HG03135 (cell line): Measurements from ENCODE around the gene FRK.
"Not testable (repeated sequence)": the region's sequence is repeated elsewhere in the genome, so short reads cannot be mapped to it uniquely, and the experiment has no call there.

Experiments used
- ATAC-seq: cut with Tn5 transposase; IDR thresholded peaks from one replicate; pipeline ENCODE4 v1.9.1; 2021; ENCODE audit warnings: mild to moderate bottlenecking, moderate library complexity; ENCODE audit not compliant: unreplicated experiment

FRK gene

GRCh38 chr6:116010790-116011401 is 49.8 kb downstream of the FRK start:
- ATAC-seq: peak; percentile 35

- no peak for ATAC-seq
Observed at GRCh38 chr6:116010386-116010785, 50.3 kb downstream of the FRK start.

- peak; percentile 75 for ATAC-seq
Observed at GRCh38 chr6:116008470-116009243, 52.0 kb downstream of the FRK start.

DNA sequence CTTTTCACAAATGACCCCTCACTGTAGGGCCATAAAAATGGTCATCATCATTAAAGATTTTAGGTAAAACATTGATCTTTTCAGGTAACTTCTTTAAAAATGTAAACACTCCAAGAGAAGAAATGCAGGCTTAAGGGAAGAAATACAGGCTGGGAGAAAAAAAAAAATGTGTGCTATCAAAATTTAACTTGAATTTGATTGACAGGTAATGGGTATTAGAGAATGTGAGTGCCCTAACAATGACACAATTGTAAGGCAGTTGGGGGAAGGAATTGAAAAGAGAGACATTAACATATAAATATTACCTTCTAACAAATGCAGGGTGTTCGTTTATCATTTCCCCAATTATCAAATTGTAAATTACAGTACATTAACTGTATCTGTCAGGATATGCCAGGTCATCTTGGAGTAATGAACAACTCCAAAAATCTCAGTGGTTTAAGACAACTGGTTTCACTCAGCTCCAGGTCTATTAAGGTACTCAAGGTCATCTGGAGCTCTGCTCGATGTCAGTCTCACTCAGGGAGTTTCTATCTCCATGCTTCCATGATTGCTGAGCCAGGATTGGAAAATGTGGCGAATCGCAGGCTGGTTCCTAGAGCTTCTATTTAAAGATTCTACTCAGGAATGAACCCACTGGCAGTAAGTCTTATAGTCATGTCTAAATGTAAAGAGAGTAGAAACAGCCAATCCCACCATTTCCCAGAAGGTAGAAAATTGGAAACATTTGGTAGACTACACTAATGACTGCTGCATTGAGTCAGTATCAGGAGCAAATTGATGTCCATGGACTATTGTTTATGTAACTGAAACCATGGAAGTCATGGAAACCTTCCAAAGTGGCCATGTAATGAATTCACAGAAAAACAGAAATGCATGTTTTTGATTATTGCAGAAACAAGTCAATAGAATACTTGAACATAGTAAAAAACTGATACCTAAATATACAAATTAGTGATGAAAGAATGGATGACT is 55.6 kb downstream of the FRK start:
- no peak for ATAC-seq

DNA sequence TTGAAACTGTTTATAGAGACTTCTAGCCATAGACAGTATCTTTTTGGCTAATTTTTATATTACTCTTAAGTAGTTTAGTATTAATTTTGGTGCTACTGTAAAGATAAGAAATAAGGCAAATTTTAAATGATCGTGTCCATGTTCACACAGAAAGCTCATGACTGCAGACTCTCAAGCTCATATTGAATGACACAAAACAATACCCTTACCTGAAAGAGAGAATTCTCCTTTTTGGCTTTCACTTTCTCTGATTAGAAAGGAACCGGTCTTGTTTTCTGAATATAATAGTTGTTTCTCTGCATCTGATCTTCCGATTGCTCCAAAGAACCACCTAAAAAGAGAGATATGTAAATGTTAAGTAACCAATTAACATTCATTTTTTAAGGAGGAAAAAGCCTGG is 57.0 kb downstream of the FRK start:
- peak; percentile 88 for ATAC-seq

GRCh38 chr6:116002756-116003155 is 57.9 kb downstream of the FRK start:
- no peak for ATAC-seq

GRCh38 chr6:115999235-115999634 is 61.5 kb downstream of the FRK start:
- no peak for ATAC-seq

- no peak for ATAC-seq
Observed at GRCh38 chr6:115997990-115998585, 62.6 kb downstream of the FRK start.

GRCh38 chr6:115986026-115986425 is 74.7 kb downstream of the FRK start:
- no peak for ATAC-seq

DNA sequence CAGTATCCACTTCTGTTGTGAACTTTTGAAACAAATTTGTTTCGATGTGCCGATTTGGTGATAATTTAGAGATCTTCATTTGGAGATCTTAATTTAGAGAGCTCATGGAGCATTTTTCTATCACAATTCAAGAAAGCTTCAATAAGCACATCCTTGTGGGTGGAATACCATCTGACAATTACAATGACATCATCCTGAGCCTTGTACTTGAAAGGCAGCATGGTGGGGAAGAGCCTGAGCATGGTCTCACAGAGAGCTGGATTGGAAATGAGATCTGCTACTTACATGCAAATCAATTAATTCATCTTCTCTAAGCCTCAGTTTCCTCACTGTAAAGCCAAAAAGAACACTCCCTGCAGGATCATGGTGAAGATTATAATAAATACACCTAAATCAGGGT is 75.9 kb downstream of the FRK start:
- no peak for ATAC-seq

DNA sequence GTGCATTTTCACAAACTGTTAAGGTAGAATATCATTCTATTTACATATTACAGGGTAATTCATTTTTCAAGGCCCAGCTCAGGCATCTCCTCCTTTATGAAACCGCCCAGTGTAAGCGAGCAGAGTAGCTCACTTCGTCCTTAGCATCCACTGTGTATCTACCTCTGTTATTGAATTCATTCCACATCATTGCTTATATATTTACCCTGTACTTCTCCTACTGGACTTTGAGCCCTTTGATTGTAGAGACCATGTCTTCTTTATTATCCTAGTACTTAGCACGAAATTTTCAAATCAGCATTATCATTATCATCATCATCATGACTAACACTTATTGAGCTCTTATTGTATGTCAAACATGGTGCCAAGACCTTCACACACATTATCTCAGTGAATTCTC is 76.7 kb downstream of the FRK start:
- no peak for ATAC-seq

DNA sequence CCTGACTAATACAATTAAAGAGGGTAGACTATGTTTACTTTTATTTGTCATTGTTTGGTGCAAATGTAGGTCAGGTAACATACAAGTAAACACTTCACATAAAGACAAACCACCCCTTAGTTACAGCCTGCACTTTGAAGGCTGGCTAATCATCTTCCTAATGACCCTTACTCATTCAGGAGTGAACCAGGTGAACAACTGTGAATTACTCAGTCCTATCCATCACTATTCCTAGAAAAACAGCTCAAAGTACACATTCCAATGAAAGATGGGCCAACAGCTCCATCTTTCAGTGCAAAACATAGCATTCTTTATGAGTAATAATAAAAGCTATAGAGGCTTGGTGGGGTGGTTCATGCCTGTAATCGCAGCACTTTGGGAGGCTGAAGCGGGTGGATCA is 78.2 kb downstream of the FRK start:
- no peak for ATAC-seq

GRCh38 chr6:115977220-115977619 is 83.5 kb downstream of the FRK start:
- ATAC-seq: no peak

DNA sequence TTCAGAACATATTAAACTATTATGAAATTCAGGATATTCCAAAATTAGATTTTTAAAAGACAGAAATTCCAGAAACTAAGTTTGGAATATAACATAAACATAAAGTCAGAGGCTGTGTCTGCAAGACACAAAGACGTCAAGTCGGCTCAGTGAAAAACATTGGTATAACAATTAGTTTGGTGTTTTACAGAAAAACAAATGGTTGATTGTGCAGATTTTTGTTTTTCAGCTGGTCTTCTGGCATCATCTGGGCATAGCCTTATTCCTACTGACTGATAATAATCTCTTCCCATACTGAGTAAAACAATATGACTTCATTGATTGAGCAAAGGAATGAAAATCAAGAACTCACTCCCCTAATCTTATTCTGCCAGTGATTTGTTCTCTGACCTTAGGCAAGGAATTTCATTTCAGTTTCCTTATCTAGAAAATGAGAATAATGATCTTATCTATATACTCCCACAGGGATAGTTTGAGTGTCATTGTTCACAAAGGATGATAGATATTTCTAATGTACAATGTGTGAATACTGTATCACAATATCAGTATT is 84.3 kb downstream of the FRK start:
- no peak for ATAC-seq

DNA sequence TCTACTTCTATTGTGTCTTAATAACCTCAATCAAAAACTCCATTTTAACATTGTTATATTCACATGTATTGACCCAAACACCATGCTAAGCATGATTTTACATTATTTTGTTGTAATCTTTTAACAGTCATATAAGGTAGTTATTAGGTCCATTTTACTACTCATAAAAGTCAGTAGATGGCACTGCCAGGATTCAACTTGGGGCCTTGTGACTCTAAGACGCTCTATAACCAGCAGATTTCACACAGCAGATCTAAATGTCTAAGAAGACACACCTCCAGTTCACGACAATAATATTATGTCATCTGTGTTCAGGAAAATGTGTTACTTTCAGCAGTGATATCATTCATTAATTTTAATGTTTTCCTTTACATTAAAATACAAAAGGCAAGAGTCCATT is 88.0 kb downstream of the FRK start:
- ATAC-seq: no peak

GRCh38 chr6:115971785-115972184 is 88.9 kb downstream of the FRK start:
- ATAC-seq: no peak

- no peak for ATAC-seq
Observed at GRCh38 chr6:115969930-115970273, 90.8 kb downstream of the FRK start.

- no peak for ATAC-seq
Observed at GRCh38 chr6:115969207-115969929, 91.3 kb downstream of the FRK start.

GRCh38 chr6:115960286-115960685 is 100.4 kb downstream of the FRK start:
- ATAC-seq: not testable (repeated sequence)

DNA sequence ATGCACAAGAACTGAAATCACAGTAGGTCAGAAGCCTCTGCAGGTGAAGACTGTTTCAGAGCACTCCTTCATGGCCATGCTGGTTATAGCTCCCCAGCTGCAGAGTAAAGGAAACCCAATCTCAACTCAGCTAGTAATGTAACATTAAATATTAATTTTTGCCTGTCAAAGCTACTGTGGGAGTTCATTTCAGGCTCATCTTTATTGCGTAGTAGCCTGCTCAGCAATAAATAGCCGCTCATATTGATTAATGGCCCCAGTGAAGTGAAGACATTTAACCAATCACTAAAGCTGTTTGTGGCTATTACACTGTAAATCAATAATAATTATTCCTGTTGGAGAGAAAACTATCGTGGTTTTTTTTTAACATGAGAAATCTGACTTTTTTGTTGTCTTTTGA is 101.7 kb downstream of the FRK start:
- ATAC-seq: no peak
